Gastrocnemius medialis (tissue), 4 donors: ENCODE measurements around the gene MAML3.

Experiments used
- CTCF ChIP-seq, 5 experiments: fragments of 450-650 bp in 3 of 5; fragments of 200-600 bp in 2 of 5; sonication (generic) in 2 of 5; IDR thresholded peaks in 4 of 5; conservative IDR thresholded peaks in 1 of 5; 1 replicate in 4 of 5; 2 replicates in 1 of 5; pipeline ENCODE4 v1.5.1; 2016 to 2019; ENCODE audit warnings: antibody characterized with exemption in 5 of 5, mild to moderate bottlenecking in 3 of 5, moderate library complexity in 3 of 5
- POLR2A ChIP-seq, 2 donors: fragments of 450-650 bp; IDR thresholded peaks; one replicate each; pipeline ENCODE4 v1.6.1; 2017; ENCODE audit warnings: antibody characterized with exemption in 2 of 2, mild to moderate bottlenecking in 2 of 2, moderate library complexity in 2 of 2

GRCh38 chr4:140091305-140091704 lies 62.7 kb downstream of the MAML3 start:
- TF ChIP-seq CTCF (IDR thresholded peaks at IDR 0.05 in 4 of 5, conservative IDR thresholded peaks at IDR 0.05 in 1 of 5) (no peak), POLR2A (IDR thresholded peaks at IDR 0.05) (no peak)
